22Rv1 (cell line): ENCODE results near the gene TMF1.

Experiments
- H3K27ac ChIP-seq: fragments of 450-650 bp; 2 replicates; pipeline ENCODE4 v1.5.1; 2017
- CTCF ChIP-seq: fragments of 450-650 bp; IDR thresholded peaks from 2 replicates; pipeline ENCODE4 v1.5.1; 2017; ENCODE audit warnings: mild to moderate bottlenecking
- ZFX ChIP-seq: fragments of 450-650 bp; IDR thresholded peaks from 2 replicates; pipeline ENCODE4 v1.6.1; 2017; ENCODE audit warnings: antibody characterized with exemption, borderline replicate concordance

Gene TMF1

GRCh38 chr3:69072928-69073327, 20.8 kb upstream of the TMF1 start:
- TF ChIP-seq ZFX (no peak), CTCF (no peak)
- no peak overlapping the region for H3K27ac ChIP-seq

- TF ChIP-seq CTCF (no peak), ZFX (no peak)
- no peak overlapping the region for H3K27ac ChIP-seq
These were observed 14.0 kb upstream of the TMF1 start for GRCh38 chr3:69066121-69066520.

GRCh38 chr3:69065318-69065964, 13.3 kb upstream of the TMF1 start:
- TF ChIP-seq ZFX (no peak), CTCF (no peak)
- no peak overlapping the region for H3K27ac ChIP-seq

- no peak for TF ChIP-seq ZFX
- TF ChIP-seq CTCF, result no peak
- H3K27ac ChIP-seq, result no peak overlapping the region
These were observed 11.5 kb upstream of the TMF1 start for GRCh38 chr3:69063636-69064035.

- H3K27ac ChIP-seq, result no peak overlapping the region
- no peak for TF ChIP-seq CTCF
- no peak for TF ChIP-seq ZFX
These were observed 7.6 kb upstream of the TMF1 start for GRCh38 chr3:69059688-69060087.

- no peak overlapping the region for H3K27ac ChIP-seq
- TF ChIP-seq ZFX (no peak), CTCF (no peak)
These were observed 6.8 kb upstream of the TMF1 start for GRCh38 chr3:69058947-69059224.

- no peak overlapping the region for H3K27ac ChIP-seq
- no peak for TF ChIP-seq CTCF
- TF ChIP-seq ZFX, result no peak
These were observed 6.2 kb upstream of the TMF1 start for GRCh38 chr3:69058180-69058946.
